Caco-2 (cell line): ENCODE data around the gene MAP2K5. TPM values are rescaled to one million over a fixed set of nuclear protein-coding genes. Genes with fewer than 3 reads are reported as not detected.

Source experiments
- BruUV-seq: library from RNA; stranded (reverse); fragments of 400-500 nt; replicated peaks from 2 replicates; lab custom pipeline; 2021; lab: Mats Ljungman, UMichigan
- CTCF ChIA-PET: fragments of 300-600 bp; sonication (Branson Sonifier 250); formaldehyde crosslinking; loops from one replicate; lab custom pipeline; 2022; ENCODE audit warnings: antibody characterized with exemption; lab: Charles Lee
- POLR2A ChIA-PET: fragments of 300-600 bp; sonication (Branson Sonifier 250); formaldehyde crosslinking; loops from one replicate; lab custom pipeline; 2022; ENCODE audit warnings: antibody characterized with exemption; lab: Charles Lee
- DNase-seq, 2 experiments: peaks; one replicate each; pipeline versions ENCODE4 v3.0.0 to v3.0.0-alpha.2; 2020 to 2022
- H3K27me3 ChIP-seq: replicated peaks from 2 replicates; pipeline ENCODE4 v1.6.0; 2011; ENCODE audit warnings: low read length; ENCODE audit not compliant: control insufficient read depth, insufficient read depth
- H3K36me3 ChIP-seq: 2 replicates; pipeline ENCODE4 v1.5.1; 2011; ENCODE audit warnings: low read length; ENCODE audit not compliant: control insufficient read depth, insufficient read depth
- H3K4me1 ChIP-seq: fragments of 250-450 bp; sonication (Bioruptor Pico); 2 replicates; pipeline ENCODE4 v1.5.1; 2020; ENCODE audit warnings: mild to moderate bottlenecking
- H3K4me3 ChIP-seq: 2 replicates; pipeline ENCODE4 v1.5.1; 2011; ENCODE audit warnings: low read depth, mild to moderate bottlenecking, control low read depth, low read length
- H3K9me3 ChIP-seq: fragments of 250-450 bp; sonication (Bioruptor Pico); 2 replicates; pipeline ENCODE4 v1.5.1; 2020; ENCODE audit warnings: mild to moderate bottlenecking, moderate library complexity
- H3K27ac Mint-ChIP-seq: one replicate; pipeline ENCODE4 v1.8.0; 2022; ENCODE audit warnings: mixed read lengths; ENCODE audit not compliant: unreplicated experiment
- H3K27me3 Mint-ChIP-seq: one replicate; pipeline ENCODE4 v1.8.0; 2022; ENCODE audit warnings: mixed read lengths; ENCODE audit not compliant: insufficient read depth, unreplicated experiment
- H3K36me3 Mint-ChIP-seq: one replicate; pipeline ENCODE4 v1.8.0; 2022; ENCODE audit warnings: mild to moderate bottlenecking, mixed read lengths; ENCODE audit not compliant: insufficient read depth, unreplicated experiment
- H3K4me1 Mint-ChIP-seq: one replicate; pipeline ENCODE4 v1.8.0; 2022; ENCODE audit warnings: low read depth, mixed read lengths; ENCODE audit not compliant: unreplicated experiment
- H3K4me3 Mint-ChIP-seq: one replicate; pipeline ENCODE4 v1.8.0; 2022; ENCODE audit warnings: mild to moderate bottlenecking, moderate library complexity, mixed read lengths; ENCODE audit not compliant: unreplicated experiment
- H3K9me3 Mint-ChIP-seq: one replicate; pipeline ENCODE4 v1.8.0; 2022; ENCODE audit warnings: mixed read lengths; ENCODE audit not compliant: unreplicated experiment
- CTCF ChIP-seq, 2 experiments: fragments of 200-600 bp in 1 of 2; IDR thresholded peaks; 1 replicate in 1 of 2; 2 replicates in 1 of 2; pipeline versions ENCODE4 v1.5.1 to v1.8.0; 2011 to 2022; ENCODE audit warnings: antibody characterized with exemption in 1 of 2, control low read depth in 1 of 2, inconsistent platforms in 1 of 2, low read depth in 1 of 2, low read length in 1 of 2, mild to moderate bottlenecking in 1 of 2, moderate library complexity in 1 of 2; ENCODE audit not compliant: insufficient read depth in 1 of 2, severe bottlenecking in 1 of 2, unreplicated experiment in 1 of 2
- intact Hi-C: fragments of 100-400 bp; cut with micrococcal nuclease; formaldehyde crosslinking; loops from one replicate; pipeline ENCODE4 v1.10.0; 2022; ENCODE audit not compliant: unreplicated experiment
- total RNA-seq: library from RNA; stranded (reverse); gene quantifications from 2 replicates; pipeline ENCODE4 v1.2.3, GENCODE V29; 2022

MAP2K5 gene
- total RNA-seq, 1 experiment from 2014 or later = 12.2 TPM

- no peak for TF ChIP-seq CTCF (IDR thresholded peaks at IDR 0.05; ENCODE audit: insufficient read depth in 1 of 2, low read depth in 1 of 2, low read length in 1 of 2, severe bottlenecking in 1 of 2, unreplicated experiment in 1 of 2)
- no TSS peak for BruUV-seq
- Histone ChIP-seq H3K4me1 (no peaks in the 10 kb centered on the region), H3K4me3 (no peak overlapping the region), H3K9me3 (no peaks in the 10 kb centered on the region), H3K36me3 (no peaks in the 10 kb centered on the region), H3K27me3 (no peaks in the 10 kb centered on the region)
- Mint-ChIP-seq H3K4me3 (no peak overlapping the region), H3K27ac (no peak overlapping the region), H3K27me3 (no peaks in the 10 kb centered on the region), H3K36me3 (peaks cover 5% of the 10 kb centered on the region), H3K9me3 (no peaks in the 10 kb centered on the region), H3K4me1 (no peaks in the 10 kb centered on the region)
- DNase-seq = no peak
- POLR2A ChIA-PET = no interaction called here
- CTCF ChIA-PET = no interaction called here
- intact Hi-C loops = no loop called here
Measured at GRCh38 chr15:67786646-67787045, 244.1 kb downstream of the MAP2K5 start.

GRCh38 chr15:67788986-67789385, 246.5 kb downstream of the MAP2K5 start:
- H3K9me3 Mint-ChIP-seq = no peaks in the 10 kb centered on the region
- TF ChIP-seq CTCF (IDR thresholded peaks at IDR 0.05; ENCODE audit: insufficient read depth in 1 of 2, low read depth in 1 of 2, low read length in 1 of 2, severe bottlenecking in 1 of 2, unreplicated experiment in 1 of 2) = no peak
- Histone ChIP-seq H3K9me3 (no peaks in the 10 kb centered on the region), H3K36me3 (no peaks in the 10 kb centered on the region), H3K4me1 (no peaks in the 10 kb centered on the region), H3K4me3 (no peak overlapping the region), H3K27me3 (no peaks in the 10 kb centered on the region)
- H3K4me3 Mint-ChIP-seq = no peak overlapping the region
- no peak overlapping the region for H3K27ac Mint-ChIP-seq
- intact Hi-C loops = no loop called here
- no peaks in the 10 kb centered on the region for H3K27me3 Mint-ChIP-seq
- H3K4me1 Mint-ChIP-seq = no peaks in the 10 kb centered on the region
- BruUV-seq = no TSS peak
- CTCF ChIA-PET = no interaction called here
- peaks cover 5% of the 10 kb centered on the region for H3K36me3 Mint-ChIP-seq
- DNase-seq = no peak
- POLR2A ChIA-PET = interaction anchor here (0.6 kb wide), 1 partner anchor 669 kb away, joined by 3 read pairs; no protein-coding TSS in a partner anchor

GRCh38 chr15:67790610-67791319, 248.3 kb downstream of the MAP2K5 start:
- ChIA-PET POLR2A (no interaction called here), CTCF (no interaction called here)
- no peaks in the 10 kb centered on the region for H3K4me1 ChIP-seq
- H3K27me3 ChIP-seq = no peaks in the 10 kb centered on the region
- H3K9me3 Mint-ChIP-seq = no peaks in the 10 kb centered on the region
- peaks cover 6% of the 10 kb centered on the region; the same call in 1 of the 2 replicates for H3K9me3 ChIP-seq
- no peaks in the 10 kb centered on the region for H3K36me3 ChIP-seq
- no TSS peak for BruUV-seq
- intact Hi-C loops = no loop called here
- H3K4me3 Mint-ChIP-seq = no peak overlapping the region
- no peak for DNase-seq
- H3K36me3 Mint-ChIP-seq = peaks cover 5% of the 10 kb centered on the region
- no peak overlapping the region for H3K27ac Mint-ChIP-seq
- no peak for TF ChIP-seq CTCF (IDR thresholded peaks at IDR 0.05; ENCODE audit: insufficient read depth in 1 of 2, low read depth in 1 of 2, low read length in 1 of 2, severe bottlenecking in 1 of 2, unreplicated experiment in 1 of 2)
- no peaks in the 10 kb centered on the region for H3K27me3 Mint-ChIP-seq
- H3K4me1 Mint-ChIP-seq = no peaks in the 10 kb centered on the region
- no peak overlapping the region for H3K4me3 ChIP-seq
